GM21381 (cell line): ENCODE results near the gene ZNF679.
"Not testable (repeated sequence)": the region's sequence is repeated elsewhere in the genome, so short reads cannot be mapped to it uniquely, and the experiment has no call there.

Source experiments
- ATAC-seq: cut with Tn5 transposase; IDR thresholded peaks from one replicate; pipeline ENCODE4 v1.9.1; 2021; ENCODE audit warnings: mild to moderate bottlenecking, moderate library complexity; ENCODE audit not compliant: unreplicated experiment

ZNF679 gene

DNA sequence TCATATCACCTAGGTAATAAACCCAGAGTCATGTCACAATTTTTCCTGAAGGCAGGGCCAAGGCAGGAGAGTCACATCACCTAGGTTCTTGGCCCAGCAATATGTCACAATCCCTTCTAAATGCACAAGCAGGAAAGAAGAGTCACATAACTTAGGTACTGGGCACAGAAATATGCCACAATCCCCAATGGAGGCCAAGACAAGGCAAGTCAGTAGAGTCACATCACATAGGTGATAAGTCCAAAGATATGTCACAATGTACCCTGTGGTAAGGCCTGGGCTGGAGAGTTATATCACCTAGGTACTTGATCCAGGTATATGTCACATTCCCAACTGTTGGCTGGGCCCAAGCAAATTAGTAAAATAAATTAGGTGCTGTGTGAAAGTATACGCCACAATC, at the start of gene ZNF679:
ZNF679 (plus strand) TSS at position 301 of the 400 bp plus-strand sequence. CDS start 20,644 bp downstream, outside the sequence.
- ATAC-seq = not testable (repeated sequence)

DNA sequence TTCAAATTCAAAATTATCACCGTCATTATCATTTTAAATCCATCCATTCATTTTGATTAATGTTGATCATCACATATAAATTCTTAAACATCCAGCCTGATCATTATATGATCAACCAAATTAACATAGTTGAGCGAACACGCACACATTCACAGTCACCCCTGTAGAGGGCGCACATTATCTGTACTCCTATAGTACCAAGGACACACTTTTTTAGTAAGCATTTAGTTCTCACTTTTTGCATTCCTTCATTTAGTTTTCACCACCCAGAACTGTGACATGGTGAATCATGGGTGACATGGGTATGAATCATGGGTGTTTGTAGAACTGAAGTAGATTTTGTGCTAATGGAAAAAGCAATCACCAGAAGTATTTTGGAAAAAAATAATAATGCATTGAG, 47.3 kb upstream of the ZNF679 start:
- no peak for ATAC-seq

- no peak for ATAC-seq
These were observed 46.7 kb upstream of the ZNF679 start for GRCh38 chr7:64181586-64181985.

DNA sequence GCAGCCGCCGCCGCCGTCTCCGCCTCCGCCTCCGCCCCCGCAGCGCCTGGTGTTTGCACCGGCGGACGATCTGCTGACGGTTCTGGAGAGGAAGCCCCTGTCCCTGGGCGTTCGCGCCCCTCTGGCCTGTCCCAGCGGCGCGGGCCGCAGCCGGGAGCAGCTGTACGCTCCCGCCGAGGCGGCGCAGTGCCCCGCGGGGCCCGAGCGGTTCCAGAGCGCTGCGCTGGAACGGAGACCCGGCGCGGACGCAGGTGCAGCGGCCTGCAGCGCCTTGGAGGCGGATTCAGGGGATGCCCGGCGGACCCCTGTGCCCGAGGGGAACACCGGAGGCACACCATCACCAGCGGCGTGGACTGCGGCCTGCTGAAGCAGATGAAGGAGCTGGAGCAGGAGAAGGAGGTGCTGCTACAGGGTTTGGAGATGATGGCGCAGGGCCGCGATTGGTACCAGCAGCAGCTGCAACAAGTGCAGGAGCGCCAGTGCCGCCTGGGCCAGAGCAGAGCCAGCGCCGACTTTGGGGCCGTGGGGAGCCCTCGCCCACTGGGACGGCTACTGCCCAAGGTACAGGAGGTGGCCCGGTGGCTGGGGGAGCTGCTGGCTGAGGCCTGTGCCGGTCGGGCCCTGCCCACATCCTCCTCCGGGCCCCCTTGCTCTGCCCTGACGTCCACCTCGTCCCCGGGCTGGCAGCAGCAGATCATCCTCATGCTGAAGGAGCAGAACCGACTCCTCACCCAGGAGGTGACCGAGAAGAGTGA, 46.1 kb upstream of the ZNF679 start:
- no peak for ATAC-seq

GRCh38 chr7:64183126-64183742, 45.0 kb upstream of the ZNF679 start:
- ATAC-seq = no peak

DNA sequence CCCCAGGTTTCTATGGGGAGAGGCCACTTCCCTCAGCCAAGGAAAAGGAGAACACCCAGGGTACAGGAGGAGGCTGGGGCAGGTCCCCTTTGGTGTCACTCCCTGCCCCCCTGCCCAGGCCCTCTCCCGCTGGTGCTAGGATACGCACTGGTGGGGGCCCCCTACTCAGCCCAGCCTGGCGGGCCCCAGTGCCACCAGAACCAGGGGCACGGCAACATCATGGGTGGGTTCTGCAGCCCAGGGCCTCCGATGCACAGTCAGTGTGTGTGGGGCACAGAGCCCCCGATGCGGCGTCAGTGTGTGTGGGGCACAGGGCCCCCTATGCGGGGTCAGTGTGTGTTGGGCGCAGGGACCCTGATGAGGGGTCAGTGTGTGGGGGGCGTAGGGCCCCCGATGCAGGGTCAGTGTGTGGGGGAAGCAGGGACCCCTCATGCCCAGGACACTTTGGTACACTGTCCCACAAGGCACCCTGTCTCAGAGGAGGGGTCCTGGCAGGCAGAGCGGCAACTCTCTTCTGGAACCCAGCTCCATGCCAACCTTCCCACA, 44.4 kb upstream of the ZNF679 start:
- no peak for ATAC-seq

DNA sequence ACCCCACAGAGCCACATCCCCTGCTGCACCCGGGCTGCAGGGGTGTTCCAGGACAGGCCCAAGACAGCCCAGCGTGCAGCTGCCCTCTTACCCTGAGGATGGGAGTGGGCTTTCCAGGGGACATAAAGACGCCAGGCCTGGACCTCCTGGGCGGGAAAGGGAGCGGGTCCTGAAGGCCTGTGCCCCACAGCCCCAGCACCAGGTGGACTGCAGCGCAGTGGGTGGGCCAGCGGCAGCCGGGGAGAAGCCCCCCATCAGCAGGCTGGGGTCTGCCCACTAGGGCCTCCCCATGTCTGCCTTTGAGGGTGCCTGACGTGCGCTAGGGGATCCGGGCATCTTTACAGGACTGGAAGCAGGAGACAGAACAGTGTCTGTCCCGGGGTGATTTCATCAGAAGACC, 43.9 kb upstream of the ZNF679 start:
- no peak for ATAC-seq

DNA sequence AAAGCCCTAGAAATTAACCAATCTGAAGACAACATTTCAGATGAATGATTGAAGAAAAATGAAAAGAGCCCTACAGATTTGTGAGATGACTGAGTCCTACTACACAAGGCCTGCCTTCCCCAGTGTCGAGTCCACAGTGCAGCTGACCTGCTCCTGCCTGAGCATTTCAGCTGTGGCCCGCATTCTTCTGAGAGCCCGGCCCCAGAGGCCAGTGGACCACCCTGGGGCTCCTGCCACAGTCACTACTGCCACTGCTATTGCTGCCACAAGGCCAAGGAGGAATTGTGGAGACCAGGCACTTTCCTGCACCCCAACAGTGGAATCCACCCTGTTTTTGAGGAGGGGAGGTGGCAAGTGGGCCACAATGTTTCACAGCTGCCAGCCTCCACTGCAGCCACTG, 40.9 kb upstream of the ZNF679 start:
- ATAC-seq = no peak

GRCh38 chr7:64192148-64192704, 36.0 kb upstream of the ZNF679 start:
- no peak for ATAC-seq

DNA sequence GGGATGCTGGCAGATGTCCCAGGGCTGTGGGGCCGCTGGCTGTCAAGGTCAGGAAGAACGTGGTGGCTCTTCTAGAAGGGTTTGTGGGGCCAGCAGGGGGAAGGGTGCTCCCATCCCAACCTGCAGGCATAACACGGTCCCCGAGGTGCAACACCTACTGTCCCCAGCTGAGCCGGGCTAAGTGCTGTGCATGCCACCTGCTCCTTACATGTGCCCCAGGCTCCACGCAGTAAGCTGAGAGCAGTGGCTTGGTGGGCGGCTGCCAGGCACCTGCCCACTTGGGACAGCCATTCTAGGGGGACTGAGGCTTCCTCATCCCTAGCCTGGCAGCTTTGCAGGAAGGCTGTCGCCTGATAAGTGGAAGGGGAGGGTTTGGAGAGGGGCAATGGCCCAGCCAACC, 35.5 kb upstream of the ZNF679 start:
- ATAC-seq = no peak

- ATAC-seq = no peak
These were observed 21.4 kb upstream of the ZNF679 start, which contains the start of gene ZNF735 for GRCh38 chr7:64206903-64207302. Gene ZNF735 (plus strand): TSS chr7:64207203. CDS start chr7:64207203, 0 bp downstream.

GRCh38 chr7:64219710-64220298, 8.5 kb upstream of the ZNF679 start:
- not testable (repeated sequence) for ATAC-seq

GRCh38 chr7:64223366-64223765, 4.9 kb upstream of the ZNF679 start:
- ATAC-seq = no peak

- ATAC-seq = no peak
These were observed 38.2 kb downstream of the ZNF679 start for GRCh38 chr7:64266341-64266919.

- no peak for ATAC-seq
These were observed 49.4 kb downstream of the ZNF679 start for GRCh38 chr7:64277630-64278029.

GRCh38 chr7:64294701-64295420, 66.6 kb downstream of the ZNF679 start:
- ATAC-seq = no peak

DNA sequence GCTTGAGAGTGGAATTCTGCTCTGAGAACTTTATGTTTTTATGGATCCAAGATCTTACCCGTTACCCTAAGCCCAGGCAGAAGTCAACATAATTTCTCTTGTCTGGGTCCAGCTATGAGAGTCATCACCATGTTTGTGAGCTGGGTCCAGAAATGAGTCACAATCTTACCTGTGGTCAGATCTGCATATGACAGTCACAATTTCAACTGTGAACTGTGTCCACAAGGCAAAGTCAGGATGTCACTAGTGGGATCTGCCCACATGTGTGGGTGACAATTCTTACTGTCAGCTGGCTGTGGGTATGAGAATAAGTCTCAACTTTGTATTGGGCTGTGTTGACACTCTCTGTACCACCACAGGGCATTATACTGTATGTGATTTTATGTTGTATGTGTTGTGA, 69.1 kb downstream of the ZNF679 start:
- ATAC-seq = not testable (repeated sequence)

- ATAC-seq = no peak
These were observed 72.5 kb downstream of the ZNF679 start for GRCh38 chr7:64300641-64301405.

- ATAC-seq = peak; percentile 99
These were observed 79.2 kb downstream of the ZNF679 start for GRCh38 chr7:64307254-64308015.
